Activated naive CD8-positive, alpha-beta T cell treated with anti-CD3 and anti-CD28 coated beads, Interleukin-2, amount 10 ng/mL, durations not matched to agents 7 days and 5 days (primary cell): ENCODE data around the gene LEPROT. TPM values are rescaled to one million over a fixed set of nuclear protein-coding genes. Genes with fewer than 3 reads are reported as not detected.
A peak's percentile ranks its signal among the peaks of the same experiment; 100 is the strongest.
"Not testable (repeated sequence)": the region's sequence is repeated elsewhere in the genome, so short reads cannot be mapped to it uniquely, and the experiment has no call there.

ENCODE experiments used
- ATAC-seq: fragments of 150-1000 bp; cut with Tn5 transposase; one replicate; pipeline ENCODE4 v1.10.0; 2021; ENCODE audit warnings: low read depth, moderate library complexity
- POLR2A ChIA-PET: fragments of 350-600 bp; sonication (Branson Sonifier 250); formaldehyde crosslinking; loops from one replicate; lab custom pipeline; 2021; ENCODE audit warnings: antibody characterized with exemption; lab: Charles Lee
- DNase-seq: peaks from one replicate; pipeline ENCODE4 v3.0.0; 2021
- H3K27ac Mint-ChIP-seq: one replicate; pipeline ENCODE4 v1.8.0; 2022; ENCODE audit warnings: mild to moderate bottlenecking, mixed read lengths
- H3K27me3 Mint-ChIP-seq: one replicate; pipeline ENCODE4 v1.8.0; 2022; ENCODE audit warnings: mild to moderate bottlenecking, moderate library complexity, mixed read lengths
- H3K36me3 Mint-ChIP-seq: one replicate; pipeline ENCODE4 v1.8.0; 2021; ENCODE audit warnings: mild to moderate bottlenecking, mixed read lengths
- H3K4me1 Mint-ChIP-seq: one replicate; pipeline ENCODE4 v1.8.0; 2021; ENCODE audit warnings: mixed read lengths
- H3K4me3 Mint-ChIP-seq: one replicate; pipeline ENCODE4 v1.8.0; 2022; ENCODE audit warnings: mild to moderate bottlenecking, moderate library complexity, mixed read lengths
- H3K9me3 Mint-ChIP-seq: one replicate; pipeline ENCODE4 v1.8.0; 2021; ENCODE audit warnings: mixed read lengths
- total RNA-seq, 2 experiments: library from RNA; stranded (reverse); gene quantifications; one replicate each; pipeline ENCODE4 v1.2.3, GENCODE V29; 2021

Gene LEPROT
- total RNA-seq, 2 experiments from 2014 or later: 25.9 to 27.5 TPM

DNA sequence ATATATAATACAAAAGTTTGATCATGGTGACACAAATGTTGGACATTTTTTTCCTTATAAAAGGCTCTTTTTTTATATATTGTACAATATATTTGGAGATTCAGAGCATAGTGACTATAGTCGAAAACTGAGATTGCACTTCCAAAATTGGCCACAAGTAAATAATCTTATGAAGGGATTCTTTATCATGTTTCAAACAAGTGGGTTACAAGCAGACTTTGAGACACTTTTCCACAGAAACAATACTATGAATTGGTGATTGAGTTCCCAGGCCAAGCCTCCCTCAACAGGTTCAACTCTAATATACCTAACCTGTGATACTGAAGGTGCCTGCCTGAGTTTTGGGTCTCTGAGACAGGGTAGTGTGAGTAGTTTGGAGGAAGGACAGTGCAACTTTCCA is 13.8 kb downstream of the LEPROT start:
- Mint-ChIP-seq H3K4me1 (peaks cover 10% of the 10 kb centered on the region), H3K36me3 (peaks cover 10% of the 10 kb centered on the region), H3K4me3 (no peak overlapping the region), H3K27ac (no peak overlapping the region), H3K27me3 (no peaks in the 10 kb centered on the region), H3K9me3 (no peaks in the 10 kb centered on the region)
- DNase-seq (no peak), ATAC-seq (no peak)
- POLR2A ChIA-PET: no interaction called here

DNA sequence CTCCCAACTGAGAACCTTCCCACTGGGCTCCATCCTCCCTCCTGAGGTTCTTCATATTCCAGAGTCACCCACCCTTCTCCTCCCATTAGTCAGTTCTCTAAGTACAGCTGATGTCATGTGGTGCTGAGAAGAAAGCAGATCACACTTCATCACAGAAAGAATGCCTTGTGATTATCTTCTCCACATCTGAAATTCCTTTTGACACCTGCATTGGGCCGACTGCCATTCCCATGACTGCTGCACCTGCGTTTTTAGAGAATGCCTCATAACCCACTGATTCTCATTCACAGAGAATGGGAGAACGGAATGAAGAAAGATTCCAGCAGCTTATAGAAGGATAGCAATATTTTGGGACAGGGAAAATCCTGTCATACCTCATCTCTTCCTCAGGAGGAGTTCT is 14.3 kb downstream of the LEPROT start:
- no peak overlapping the region for H3K4me3 Mint-ChIP-seq
- H3K27me3 Mint-ChIP-seq: no peaks in the 10 kb centered on the region
- peaks cover 10% of the 10 kb centered on the region for H3K4me1 Mint-ChIP-seq
- ATAC-seq: no peak
- POLR2A ChIA-PET: no interaction called here
- no peaks in the 10 kb centered on the region for H3K9me3 Mint-ChIP-seq
- H3K36me3 Mint-ChIP-seq: peaks cover 10% of the 10 kb centered on the region
- DNase-seq: no peak
- H3K27ac Mint-ChIP-seq: no peak overlapping the region

DNA sequence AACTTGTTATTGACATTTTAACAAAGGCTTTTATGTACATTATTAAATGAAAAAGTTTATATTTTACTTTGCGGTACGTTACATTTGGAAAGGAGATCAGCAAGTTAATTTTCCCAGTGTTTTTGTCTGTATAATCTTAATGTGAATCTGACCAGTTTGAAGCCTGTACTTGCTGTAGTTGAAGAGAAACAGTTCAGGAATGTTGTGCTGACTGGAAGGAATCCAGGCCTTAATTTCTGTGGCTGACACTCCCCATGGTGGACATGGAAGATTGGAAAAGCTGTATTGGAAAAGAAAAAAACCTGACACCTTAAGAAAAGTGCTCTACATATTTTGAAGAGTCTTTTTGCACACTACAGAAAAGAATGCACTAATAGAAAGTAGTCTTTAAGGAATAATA is 15.5 kb downstream of the LEPROT start:
- POLR2A ChIA-PET: interaction anchor here (1.6 kb wide), 1 partner anchor 16 kb away, joined by 6 read pairs; no protein-coding TSS in a partner anchor

DNA sequence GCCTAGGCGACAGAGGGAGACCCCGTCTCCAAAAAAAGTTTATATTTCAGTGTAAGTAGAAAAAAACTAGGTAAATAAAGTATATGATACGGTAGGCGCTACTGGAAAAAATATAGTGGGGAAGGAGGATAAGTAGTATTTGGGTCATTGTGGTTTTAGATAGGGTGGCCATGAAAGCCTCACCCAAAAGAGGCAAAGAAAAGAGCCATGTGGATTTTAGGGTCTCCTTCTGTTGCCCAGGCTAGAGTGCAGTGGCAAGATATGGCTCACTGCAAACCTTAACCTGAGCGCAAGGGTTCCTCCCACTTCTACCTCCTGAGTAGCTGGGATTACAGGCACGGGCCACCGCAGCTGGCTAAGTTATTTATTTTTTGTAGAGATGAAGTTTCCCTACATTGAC is 17.1 kb downstream of the LEPROT start:
- peaks cover 6% of the 10 kb centered on the region for H3K36me3 Mint-ChIP-seq
- no peak for ATAC-seq
- H3K27me3 Mint-ChIP-seq: peaks cover 3% of the 10 kb centered on the region
- no peak overlapping the region for H3K27ac Mint-ChIP-seq
- H3K4me3 Mint-ChIP-seq: no peak overlapping the region
- DNase-seq: no peak
- H3K4me1 Mint-ChIP-seq: peaks cover 8% of the 10 kb centered on the region
- H3K9me3 Mint-ChIP-seq: no peaks in the 10 kb centered on the region
- POLR2A ChIA-PET: interaction anchor here (0.5 to 1.6 kb wide), 3 partner anchors 18 to 262 kb away, joined by 3 to 6 read pairs (median 3); no protein-coding TSS in a partner anchor

More for the DNA sequence above, 15.5 kb downstream of the LEPROT start:
- Mint-ChIP-seq H3K36me3 (peaks cover 6% of the 10 kb centered on the region), H3K4me1 (peaks cover 12% of the 10 kb centered on the region), H3K27ac (no peak overlapping the region), H3K9me3 (no peaks in the 10 kb centered on the region), H3K4me3 (no peak overlapping the region), H3K27me3 (peaks cover 3% of the 10 kb centered on the region)
- DNase-seq: no peak
- ATAC-seq: no peak

DNA sequence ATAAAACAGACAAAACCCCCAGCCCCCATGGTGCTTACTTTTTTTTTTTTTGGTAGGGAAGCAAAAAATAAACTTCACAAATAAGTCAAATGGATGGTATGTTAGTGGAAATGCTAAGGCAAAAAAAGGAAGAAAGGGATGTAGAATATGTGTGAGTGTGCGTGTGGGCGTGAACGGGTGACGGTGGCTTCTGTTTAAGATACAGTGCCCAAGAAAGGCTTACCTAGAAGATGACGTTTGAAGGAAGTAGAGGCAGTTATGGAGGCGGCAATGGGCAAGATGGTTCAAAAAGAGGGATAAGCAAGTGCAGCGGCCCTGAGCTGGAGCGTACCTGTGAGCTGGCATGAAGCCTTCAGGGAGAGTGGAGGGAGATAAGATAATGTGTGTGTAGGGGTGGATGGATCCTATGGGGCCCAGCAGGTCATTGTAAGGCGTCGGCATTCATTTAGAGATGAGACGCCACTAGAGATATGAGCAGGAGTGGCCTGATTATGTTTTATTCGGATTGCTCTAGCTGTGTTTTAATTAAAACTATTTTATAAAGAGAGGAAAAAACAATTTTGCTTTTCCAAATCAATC is 19.9 kb downstream of the LEPROT start:
- POLR2A ChIA-PET: no interaction called here
- Mint-ChIP-seq H3K27ac (peak overlapping the region; percentile 23), H3K9me3 (no peaks in the 10 kb centered on the region), H3K27me3 (peaks cover 3% of the 10 kb centered on the region), H3K4me3 (no peak overlapping the region), H3K4me1 (peaks cover 7% of the 10 kb centered on the region), H3K36me3 (peaks cover 4% of the 10 kb centered on the region)
- ATAC-seq (no peak), DNase-seq (no peak)

DNA sequence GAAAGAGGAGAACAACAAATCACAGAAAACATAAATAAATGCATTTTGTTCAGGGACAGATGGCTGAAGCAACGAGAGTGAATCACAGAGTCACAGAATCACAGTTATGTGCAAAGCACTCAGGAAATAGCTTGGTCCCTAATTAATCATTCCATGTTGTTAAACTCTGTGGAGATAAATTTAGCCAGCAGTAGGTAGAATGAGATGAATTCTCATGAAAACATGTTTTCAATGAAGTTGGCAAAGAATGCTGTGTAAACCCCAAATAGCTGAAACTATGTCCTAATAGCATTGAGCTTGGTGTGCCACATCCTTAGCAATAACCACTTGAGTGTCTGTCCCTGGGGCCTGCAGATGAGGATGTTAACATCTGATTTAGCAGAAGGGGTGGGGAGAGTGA is 20.4 kb downstream of the LEPROT start:
- no peak overlapping the region for H3K4me3 Mint-ChIP-seq
- no peak for ATAC-seq
- H3K36me3 Mint-ChIP-seq: peaks cover 4% of the 10 kb centered on the region
- peaks cover 3% of the 10 kb centered on the region for H3K27me3 Mint-ChIP-seq
- H3K9me3 Mint-ChIP-seq: no peaks in the 10 kb centered on the region
- no peak for DNase-seq
- peaks cover 7% of the 10 kb centered on the region for H3K4me1 Mint-ChIP-seq
- no peak overlapping the region for H3K27ac Mint-ChIP-seq
- POLR2A ChIA-PET: no interaction called here

DNA sequence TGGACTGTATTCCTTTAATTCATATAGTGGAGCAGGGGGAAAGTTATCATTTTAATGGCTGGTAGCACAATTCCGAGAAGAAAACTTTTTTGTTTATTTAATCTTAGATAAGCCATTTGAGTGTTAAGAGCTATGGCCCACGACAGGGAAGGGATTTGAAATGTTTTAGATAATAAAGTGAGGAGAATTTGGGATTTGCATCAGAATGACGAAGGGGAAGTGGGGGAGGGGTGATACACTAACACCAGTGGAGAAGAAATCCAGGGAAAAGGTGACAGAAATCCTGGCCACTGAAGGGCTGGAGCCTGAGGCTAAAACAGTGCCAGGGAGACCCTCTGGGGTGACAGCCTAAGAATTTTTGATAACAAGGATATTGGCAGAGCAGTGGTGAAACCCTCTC is 21.0 kb downstream of the LEPROT start:
- Mint-ChIP-seq H3K4me3 (no peak overlapping the region), H3K27me3 (peaks cover 3% of the 10 kb centered on the region), H3K4me1 (peaks cover 6% of the 10 kb centered on the region), H3K27ac (no peak overlapping the region), H3K9me3 (no peaks in the 10 kb centered on the region), H3K36me3 (peaks cover 1% of the 10 kb centered on the region)
- DNase-seq (no peak), ATAC-seq (no peak)
- POLR2A ChIA-PET: no interaction called here

DNA sequence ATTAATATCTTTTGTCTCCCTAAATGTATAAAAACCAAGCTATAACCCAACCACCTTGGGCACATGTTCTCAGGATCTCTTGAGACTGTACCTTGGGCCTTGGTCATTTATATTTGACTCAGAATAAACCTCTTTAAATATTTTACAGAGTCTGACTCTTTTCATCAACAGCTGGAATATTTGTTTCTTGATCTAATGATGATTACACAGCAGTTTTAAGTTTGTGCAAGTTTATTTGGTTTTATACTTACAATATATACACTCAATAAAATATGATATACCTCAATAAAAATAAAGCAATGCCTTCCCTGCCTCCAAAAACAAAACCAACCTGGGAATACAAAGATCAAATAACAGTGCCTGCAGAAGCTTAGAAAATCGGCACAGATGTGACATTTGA is 22.0 kb downstream of the LEPROT start:
- ATAC-seq: no peak
- no peaks in the 10 kb centered on the region for H3K36me3 Mint-ChIP-seq
- H3K4me3 Mint-ChIP-seq: no peak overlapping the region
- POLR2A ChIA-PET: no interaction called here
- peaks cover 3% of the 10 kb centered on the region for H3K27me3 Mint-ChIP-seq
- no peak overlapping the region for H3K27ac Mint-ChIP-seq
- H3K4me1 Mint-ChIP-seq: peaks cover 3% of the 10 kb centered on the region
- H3K9me3 Mint-ChIP-seq: no peaks in the 10 kb centered on the region
- DNase-seq: no peak

DNA sequence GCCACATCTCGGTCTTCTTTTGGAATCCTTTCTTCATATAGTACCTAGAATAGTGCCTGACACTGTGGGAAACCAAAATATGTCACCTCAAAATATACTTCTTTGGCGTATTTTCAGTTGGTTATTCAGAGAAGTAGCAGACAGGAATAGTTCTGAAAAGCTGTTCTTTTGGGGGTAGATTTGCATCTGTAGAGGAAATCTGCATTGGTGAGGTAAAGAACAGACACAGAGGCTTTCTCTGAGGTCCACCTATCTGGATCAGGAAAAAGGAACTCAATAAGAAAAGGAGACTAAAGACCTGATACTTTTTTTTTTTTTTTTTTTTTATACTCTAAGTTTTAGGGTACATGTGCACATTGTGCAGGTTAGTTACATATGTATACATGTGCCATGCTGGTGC is 23.2 kb downstream of the LEPROT start:
- no peak overlapping the region for H3K4me3 Mint-ChIP-seq
- H3K4me1 Mint-ChIP-seq: peaks cover 3% of the 10 kb centered on the region
- DNase-seq: no peak
- H3K9me3 Mint-ChIP-seq: no peaks in the 10 kb centered on the region
- peaks cover 3% of the 10 kb centered on the region for H3K36me3 Mint-ChIP-seq
- POLR2A ChIA-PET: no interaction called here
- peaks cover 3% of the 10 kb centered on the region for H3K27me3 Mint-ChIP-seq
- no peak for ATAC-seq
- H3K27ac Mint-ChIP-seq: no peak overlapping the region

DNA sequence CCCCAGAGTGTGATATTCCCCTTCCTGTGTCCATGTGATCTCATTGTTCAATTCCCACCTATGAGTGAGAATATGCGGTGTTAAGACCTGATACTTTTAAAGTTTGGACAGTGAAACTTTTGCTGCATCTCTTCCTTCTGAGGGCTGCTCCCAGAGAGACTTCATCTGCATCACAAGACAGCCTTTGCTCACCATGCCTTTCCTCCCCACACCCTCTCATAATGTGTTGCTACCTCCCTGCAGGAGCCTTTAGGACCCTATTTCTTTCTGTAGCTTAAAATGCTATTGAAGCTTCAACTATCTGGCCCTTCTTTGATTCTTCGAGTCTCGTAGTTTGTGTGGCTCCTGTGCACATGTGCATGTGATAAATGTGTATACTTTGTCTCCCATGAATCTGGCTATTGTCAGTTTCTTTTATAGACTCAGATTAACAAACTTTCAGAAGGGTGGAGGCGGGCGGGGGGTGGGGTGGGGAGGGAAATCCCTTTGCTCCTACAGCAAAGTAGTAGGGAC is 23.7 kb downstream of the LEPROT start:
- DNase-seq (no peak), ATAC-seq (no peak)
- Mint-ChIP-seq H3K4me3 (no peak overlapping the region), H3K4me1 (peaks cover 3% of the 10 kb centered on the region), H3K9me3 (no peaks in the 10 kb centered on the region), H3K36me3 (peaks cover 3% of the 10 kb centered on the region), H3K27ac (no peak overlapping the region), H3K27me3 (peaks cover 3% of the 10 kb centered on the region)
- POLR2A ChIA-PET: no interaction called here

DNA sequence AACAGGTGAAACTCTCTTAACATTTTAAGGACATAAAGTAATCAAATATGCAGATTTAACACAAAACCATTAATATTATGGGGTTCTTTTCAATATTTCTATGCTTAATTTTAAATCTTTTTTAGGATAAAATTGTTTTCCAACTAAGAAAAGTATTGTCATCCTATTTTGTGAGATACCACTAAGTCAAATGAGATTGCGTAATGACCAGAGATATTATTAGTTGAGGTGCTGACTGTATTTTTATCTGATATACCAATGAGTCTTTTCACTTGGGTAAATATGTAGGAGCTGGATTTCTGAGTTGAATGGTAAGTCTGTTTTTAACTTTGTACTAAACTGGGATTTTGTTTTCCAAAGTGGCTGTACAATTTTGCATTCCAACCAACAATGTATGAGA is 25.4 kb downstream of the LEPROT start:
- no peaks in the 10 kb centered on the region for H3K27me3 Mint-ChIP-seq
- POLR2A ChIA-PET: no interaction called here
- no peak overlapping the region for H3K4me3 Mint-ChIP-seq
- peaks cover 3% of the 10 kb centered on the region for H3K36me3 Mint-ChIP-seq
- no peak overlapping the region for H3K27ac Mint-ChIP-seq
- no peaks in the 10 kb centered on the region for H3K4me1 Mint-ChIP-seq
- no peaks in the 10 kb centered on the region for H3K9me3 Mint-ChIP-seq
- no peak for DNase-seq
- no peak for ATAC-seq

DNA sequence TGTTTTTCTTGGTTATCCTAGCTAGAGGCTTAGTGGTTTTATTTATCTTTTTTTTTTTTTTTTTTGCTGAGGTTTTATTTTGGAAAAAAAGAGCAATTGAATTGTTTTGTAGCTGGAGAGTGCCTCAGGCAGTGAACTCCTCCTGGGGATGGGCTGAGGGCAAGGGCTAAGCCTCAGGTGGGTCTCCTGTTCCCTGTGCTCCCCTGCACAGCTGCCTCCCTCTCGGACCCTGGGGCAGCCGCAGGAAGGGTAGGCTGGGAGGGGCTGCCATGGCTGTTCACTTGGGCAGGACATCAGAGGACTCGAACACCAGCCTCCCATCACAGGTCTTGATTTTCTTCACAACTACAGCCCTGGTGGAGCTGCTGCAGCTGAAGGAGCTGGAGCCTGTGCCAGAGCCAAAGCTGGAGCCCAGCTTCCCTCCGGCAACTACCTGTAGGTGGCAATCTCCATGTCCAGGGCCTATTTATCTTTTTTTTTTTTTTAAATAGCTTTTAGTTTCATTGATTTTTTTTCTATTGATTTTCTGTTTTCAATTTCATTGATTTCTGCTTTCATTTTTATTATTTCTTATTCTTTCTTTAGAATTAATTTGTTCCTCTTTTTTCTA is 28.9 kb downstream of the LEPROT start:
- no peaks in the 10 kb centered on the region for H3K27me3 Mint-ChIP-seq
- no peak overlapping the region for H3K27ac Mint-ChIP-seq
- DNase-seq: no peak
- no peak overlapping the region for H3K4me3 Mint-ChIP-seq
- H3K4me1 Mint-ChIP-seq: no peaks in the 10 kb centered on the region
- no peaks in the 10 kb centered on the region for H3K9me3 Mint-ChIP-seq
- peaks cover 3% of the 10 kb centered on the region for H3K36me3 Mint-ChIP-seq
- ATAC-seq: no peak
- POLR2A ChIA-PET: no interaction called here

DNA sequence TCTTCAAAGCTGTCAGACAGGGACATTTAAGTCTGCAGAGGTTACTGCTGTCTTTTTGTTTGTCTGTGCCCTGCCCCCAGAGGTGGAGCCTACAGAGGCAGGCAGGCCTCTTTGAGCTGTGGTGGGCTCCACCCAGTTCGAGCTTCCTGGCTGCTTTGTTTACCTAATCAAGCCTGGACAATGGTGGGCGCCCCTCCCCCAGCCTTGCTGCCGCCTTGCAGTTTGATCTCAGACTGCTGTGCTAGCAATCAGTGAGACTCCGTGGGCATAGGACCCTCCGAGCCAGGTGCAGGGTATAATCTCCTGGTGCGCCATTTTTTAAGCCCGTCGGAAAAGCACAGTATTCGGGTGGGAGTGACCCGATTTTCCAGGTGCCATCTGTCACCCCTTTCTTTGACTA is 35.2 kb downstream of the LEPROT start:
- H3K4me1 Mint-ChIP-seq: peaks cover 19% of the 10 kb centered on the region
- not testable (repeated sequence) for ATAC-seq

DNA sequence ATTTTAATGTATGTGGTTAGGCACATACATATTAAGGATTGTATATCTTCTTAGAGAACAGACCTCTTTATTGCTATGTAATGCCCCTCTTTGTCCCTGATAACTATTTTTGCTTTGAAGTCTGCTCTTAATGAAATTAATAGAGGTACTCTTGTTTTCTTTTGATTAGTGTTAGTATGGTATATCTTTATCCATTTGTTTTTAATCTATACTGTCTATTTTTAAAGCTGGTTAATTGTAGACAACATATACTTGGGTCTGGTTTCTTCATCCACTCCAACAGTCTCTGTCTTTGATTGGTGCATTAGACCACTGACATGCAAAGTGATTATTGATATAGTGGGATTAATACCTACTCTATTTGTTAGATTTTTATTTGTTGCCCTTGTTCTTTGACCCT is 36.0 kb downstream of the LEPROT start:
- POLR2A ChIA-PET: no interaction called here
- peaks cover 5% of the 10 kb centered on the region for H3K9me3 Mint-ChIP-seq
- no peak for ATAC-seq
- H3K27ac Mint-ChIP-seq: no peak overlapping the region
- H3K4me1 Mint-ChIP-seq: peaks cover 19% of the 10 kb centered on the region
- H3K36me3 Mint-ChIP-seq: peaks cover 1% of the 10 kb centered on the region
- H3K4me3 Mint-ChIP-seq: no peak overlapping the region
- no peaks in the 10 kb centered on the region for H3K27me3 Mint-ChIP-seq
- no peak for DNase-seq

More for the DNA sequence above, 35.2 kb downstream of the LEPROT start:
- H3K27me3 Mint-ChIP-seq, POLR2A ChIA-PET, H3K27ac Mint-ChIP-seq, DNase-seq, H3K36me3 Mint-ChIP-seq, H3K9me3 Mint-ChIP-seq, H3K4me3 Mint-ChIP-seq: not testable (repeated sequence)
